NOMO-1 treated with DMSO at 0.1 percent for 48 hours (cell line): Measurements from ENCODE around the gene NBPF20.
"Not testable (repeated sequence)": the region's sequence is repeated elsewhere in the genome, so short reads cannot be mapped to it uniquely, and the experiment has no call there.

ENCODE experiments used
- DNase-seq: peaks from one replicate; lab custom pipeline; 2025; ENCODE audit not compliant: unreplicated experiment; lab: John Stamatoyannopoulos, UW

NBPF20 gene, protein sequence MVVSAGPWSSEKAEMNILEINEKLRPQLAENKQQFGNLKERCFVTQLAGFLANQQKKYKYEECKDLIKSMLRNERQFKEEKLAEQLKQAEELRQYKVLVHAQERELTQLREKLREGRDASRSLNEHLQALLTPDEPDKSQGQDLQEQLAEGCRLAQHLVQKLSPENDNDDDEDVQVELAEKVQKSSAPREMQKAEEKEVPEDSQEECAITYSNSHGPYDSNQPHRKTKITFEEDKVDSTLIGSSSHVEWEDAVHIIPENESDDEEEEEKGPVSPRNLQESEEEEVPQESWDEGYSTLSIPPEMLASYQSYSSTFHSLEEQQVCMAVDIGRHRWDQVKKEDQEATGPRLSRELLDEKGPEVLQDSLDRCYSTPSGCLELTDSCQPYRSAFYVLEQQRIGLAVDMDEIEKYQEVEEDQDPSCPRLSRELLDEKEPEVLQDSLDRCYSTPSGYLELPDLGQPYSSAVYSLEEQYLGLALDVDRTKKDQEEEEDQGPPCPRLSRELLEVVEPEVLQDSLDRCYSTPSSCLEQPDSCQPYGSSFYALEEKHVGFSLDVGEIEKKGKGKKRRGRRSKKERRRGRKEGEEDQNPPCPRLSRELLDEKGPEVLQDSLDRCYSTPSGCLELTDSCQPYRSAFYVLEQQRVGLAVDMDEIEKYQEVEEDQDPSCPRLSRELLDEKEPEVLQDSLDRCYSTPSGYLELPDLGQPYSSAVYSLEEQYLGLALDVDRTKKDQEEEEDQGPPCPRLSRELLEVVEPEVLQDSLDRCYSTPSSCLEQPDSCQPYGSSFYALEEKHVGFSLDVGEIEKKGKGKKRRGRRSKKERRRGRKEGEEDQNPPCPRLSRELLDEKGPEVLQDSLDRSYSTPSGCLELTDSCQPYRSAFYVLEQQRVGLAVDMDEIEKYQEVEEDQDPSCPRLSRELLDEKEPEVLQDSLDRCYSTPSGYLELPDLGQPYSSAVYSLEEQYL (N-terminal part only)

DNA sequence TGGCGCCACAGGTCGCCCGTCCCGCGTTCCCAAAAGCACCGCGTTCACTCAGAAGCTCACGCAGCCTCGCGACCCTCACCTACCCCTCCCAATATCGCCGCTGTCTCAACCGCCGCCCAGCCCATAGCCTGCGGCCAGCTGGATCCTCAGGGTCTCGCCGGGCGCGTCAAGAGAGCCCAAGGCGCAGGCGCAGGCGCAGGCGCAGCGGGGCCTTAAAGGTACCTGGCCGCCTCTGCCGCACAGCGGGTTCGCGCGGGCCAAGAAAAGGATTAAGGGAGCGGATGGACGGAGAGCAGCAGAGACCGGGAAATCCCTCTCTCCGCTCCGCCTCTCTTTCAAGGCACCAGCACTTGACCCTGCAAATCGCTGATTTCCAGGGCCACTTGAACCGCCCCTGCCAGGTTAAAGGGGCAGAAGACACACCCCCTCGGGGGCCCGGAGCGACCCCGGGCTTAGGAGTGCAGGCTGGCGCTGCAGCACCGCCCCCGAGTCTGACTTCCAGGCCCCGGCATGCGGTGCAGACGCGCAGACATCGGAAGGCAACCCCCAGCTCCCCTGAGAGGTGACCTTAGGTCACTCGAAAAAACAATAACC lies at the start of gene NBPF20:
NBPF20 (minus strand) TSS at position 168 of the 594 bp plus-strand sequence. CDS start 20,331 bp downstream, outside the sequence.
- no peak for DNase-seq

DNA sequence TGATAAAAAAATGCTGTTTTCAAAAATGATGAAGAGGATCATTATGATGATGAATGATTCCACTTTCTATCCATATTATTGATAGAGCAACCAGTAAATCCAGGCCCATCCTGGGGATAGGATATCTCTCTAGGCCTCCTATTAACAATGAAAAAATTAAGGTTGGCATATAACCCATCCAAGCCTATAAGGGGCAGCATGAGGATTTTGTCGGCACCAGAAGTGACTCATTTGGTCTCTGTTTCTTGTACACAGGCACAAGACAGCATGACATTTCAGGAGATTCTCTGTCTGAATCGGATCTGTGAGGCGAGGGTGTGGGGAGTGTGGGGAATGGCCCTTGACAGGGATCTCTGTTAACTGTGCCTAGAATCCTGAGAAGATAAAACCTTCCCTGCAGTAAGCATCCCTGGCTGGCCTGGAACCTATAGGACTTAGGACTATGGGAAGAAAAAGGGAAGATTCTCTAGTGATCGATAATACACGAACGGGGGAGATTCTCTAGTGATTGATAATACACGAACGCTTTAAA lies 49.5 kb upstream of the NBPF20 start:
- DNase-seq: not testable (repeated sequence)

DNA sequence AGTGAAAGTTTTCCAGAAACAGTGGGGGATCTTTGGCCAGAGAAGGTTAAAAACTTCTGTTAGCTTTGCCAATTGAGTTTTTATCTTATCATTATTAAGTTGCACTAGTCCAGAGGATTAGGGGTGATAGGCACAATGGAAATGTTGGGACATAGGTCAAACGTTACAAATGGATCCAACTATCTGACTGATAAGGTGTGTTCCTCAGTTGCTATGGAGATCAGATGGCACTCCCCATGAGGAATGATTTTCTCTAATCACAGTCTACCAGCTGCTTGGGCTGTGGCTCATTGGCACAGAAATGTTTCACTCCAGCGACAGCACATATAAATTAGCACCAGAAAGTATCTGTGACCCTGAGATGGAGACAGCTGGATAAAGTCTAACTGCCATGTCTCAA lies 47.3 kb upstream of the NBPF20 start:
- DNase-seq: not testable (repeated sequence)

DNA sequence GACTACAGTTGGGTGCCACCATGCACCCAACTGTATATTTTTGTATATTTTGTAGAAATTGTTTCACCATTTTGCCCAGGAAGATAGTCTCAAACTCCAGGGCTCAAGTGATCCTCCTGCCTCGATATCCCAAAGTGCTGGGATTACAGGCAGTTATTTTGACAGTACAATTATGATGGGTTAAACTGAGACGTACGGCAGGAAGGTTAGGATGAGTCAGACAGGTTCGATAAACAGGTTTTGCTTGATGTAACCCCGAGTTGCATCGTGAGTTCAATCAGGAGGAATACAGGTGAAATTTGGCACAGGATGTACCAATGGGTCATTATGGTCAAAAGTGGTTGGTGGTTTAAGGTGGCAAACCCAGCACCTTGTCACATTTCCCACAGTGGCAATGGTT lies 46.0 kb upstream of the NBPF20 start:
- not testable (repeated sequence) for DNase-seq

DNA sequence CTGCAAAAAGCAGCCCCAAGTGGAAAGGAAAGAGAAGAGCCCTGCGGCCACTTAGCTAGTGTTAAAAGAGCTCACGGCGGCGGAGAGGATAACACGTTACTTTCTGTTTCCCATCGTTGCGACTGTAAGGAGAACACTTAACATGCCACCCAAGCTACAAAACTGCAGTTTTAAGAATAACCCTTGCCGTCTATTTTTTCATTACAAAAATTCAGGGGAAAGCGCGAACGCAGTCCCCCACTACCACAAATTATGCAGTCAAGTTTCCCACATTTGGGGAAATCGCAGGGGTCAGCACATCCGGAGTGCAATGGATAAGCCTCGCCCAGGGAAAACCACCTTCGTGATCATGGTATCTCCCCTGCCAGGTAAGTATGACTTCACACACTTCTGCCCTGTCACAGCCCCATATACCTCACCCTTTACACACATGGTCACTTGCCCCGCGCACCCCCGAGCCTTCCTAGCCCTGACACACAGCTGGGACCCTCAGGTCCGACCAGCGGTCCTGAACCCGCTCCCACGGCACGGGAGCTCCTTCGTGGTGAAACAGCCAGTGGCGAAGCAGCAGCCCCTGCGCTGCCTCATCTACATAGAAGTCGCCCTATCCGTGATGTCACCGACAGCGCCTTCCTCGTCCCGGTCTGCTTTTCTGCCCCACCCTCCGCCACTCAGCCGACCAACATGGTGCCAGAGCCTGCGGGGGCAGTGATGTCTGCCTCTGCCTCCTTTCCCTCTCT lies 40.2 kb upstream of the NBPF20 start:
- peak; percentile 97 for DNase-seq

DNA sequence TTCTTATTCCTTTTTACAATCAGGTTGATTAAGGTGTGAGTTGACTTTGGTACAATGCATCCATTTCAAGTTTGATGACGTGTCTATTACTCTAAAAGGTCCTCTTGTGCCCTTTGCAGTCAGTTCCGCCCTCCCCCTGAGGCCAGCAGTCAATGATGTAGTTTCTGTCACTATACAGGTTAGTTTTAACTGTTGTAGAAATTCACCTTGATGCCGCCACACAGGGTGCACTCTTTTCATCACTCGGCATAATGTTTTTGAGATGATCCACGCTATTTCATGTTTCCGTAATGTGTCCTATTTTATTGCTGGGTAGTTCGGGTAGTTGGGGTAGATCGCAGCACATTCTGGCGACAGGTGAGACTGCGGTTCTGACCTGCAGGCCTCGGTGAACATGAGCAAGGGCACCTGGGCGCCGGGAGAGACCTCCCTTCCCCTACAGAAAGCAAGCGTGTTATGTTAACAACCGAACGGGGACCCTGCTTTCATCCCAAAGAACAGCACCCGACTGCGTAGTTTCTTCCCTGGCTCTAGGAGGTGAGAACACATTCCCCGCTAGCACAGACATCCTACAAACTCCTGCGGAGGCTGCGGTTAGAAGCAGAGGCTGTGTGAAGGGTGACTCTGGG lies 39.4 kb upstream of the NBPF20 start:
- DNase-seq: not testable (repeated sequence)

DNA sequence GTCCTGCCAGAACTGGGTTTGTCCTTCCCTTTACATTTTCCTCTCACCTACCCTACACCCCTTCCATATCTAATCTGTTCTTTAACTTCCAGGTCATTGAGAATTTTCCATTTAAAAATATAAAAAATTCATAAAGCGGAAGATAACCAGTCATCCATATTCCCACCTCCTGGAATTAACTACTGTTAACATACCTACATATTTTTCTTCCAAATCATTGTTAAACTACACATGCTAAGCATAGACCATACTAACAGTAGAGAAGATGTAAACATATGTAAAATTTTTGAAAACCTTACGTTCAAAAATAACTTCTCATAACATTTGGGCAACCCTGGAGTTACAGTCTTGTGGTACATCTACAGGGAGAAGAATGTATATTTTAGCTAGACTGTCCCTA lies 38.6 kb upstream of the NBPF20 start:
- DNase-seq: not testable (repeated sequence)

DNA sequence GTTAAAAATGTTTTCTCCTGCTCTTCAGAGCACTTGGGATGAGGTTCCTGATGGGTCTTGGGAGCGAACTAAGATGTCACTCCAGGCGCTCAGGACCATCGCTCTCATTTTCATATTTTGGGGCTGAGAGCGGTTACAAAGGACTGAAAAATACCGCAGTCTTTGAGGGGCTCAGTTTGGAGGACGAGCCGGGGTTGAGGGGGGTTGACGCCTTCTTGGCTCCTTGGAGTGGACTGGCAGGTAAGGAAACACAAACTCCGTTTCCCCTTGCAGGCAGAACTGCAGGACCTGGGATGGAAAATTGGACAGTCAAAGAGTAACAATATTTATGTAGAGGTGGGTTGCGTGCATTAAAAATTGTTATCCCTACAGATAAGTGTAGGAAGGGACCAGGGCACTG lies 35.3 kb upstream of the NBPF20 start:
- DNase-seq: not testable (repeated sequence)

DNA sequence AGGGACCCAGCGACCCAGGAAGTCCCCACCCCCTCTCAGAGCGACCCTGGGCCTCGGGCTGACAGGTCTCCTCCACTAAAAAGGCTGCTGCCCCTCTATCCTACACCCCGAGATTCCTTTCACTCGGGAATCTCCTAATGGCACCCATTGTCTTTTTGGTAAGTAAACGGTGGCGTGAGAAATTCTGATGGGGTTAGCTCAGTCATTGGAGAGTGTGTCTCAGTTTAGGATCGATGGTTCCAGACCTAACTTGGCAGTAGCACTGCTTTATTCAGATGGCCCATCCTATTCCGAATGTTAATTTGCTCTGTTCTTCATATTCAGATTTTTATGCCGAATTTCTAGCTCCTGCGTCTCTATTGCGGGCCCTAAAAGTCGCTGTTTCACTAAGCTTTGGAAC lies 34.6 kb upstream of the NBPF20 start:
- DNase-seq: not testable (repeated sequence)

DNA sequence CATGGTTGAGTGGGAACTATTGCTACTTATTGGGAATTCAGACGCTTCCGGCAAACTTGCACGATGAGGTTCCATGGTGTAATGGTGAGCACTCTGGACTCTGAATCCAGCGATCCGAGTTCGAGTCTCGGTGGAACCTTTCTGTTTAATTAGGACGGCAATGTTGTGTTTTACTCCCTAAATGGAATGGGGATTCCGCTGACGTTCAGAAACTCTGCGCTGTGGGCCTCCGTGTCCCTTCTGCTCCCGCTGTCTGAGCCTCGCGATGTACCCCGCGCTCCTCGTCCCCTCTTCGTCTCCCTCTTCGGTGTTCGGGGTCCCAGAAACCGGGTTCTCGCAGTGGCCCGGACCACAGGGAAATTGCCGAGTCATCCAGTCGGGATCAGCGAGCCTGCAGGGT lies 34.2 kb upstream of the NBPF20 start:
- DNase-seq: not testable (repeated sequence)

DNA sequence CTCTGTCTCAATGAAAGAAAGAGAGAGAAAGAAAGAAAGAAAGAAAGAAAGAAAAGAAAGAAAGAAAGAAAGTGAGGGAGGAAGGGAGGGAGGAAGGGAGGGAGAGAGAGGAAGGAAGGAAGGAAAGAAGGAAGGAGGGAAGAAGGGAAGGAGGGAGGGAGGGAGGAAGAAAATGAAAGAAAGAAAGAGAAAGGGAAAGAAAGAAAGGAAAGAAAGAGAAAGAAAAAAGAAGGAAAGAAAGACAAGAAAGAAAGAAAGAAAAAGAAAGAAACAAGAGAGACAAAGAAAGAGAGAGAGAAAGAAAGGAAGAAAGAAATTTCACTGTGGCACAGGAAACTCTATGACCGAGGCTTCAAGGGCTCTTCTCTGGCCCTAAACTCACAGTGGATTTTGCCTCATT lies 33.7 kb upstream of the NBPF20 start:
- not testable (repeated sequence) for DNase-seq

DNA sequence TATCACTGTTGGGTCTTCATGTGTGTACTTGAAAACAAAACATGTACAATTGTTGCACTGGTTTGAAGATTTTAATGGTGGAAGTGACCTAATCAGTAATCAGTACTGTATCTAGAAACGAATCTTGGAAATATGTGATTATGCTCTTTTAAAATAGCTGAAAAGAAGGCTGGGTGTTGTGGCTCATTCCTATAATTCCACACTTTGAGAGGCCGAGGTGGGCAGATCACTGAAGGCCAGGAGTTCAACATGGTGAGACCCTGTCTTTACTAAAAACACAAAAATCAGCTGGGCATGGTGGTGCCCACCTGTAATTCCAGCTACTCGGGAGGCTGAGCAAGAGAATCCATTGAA lies 29.4 kb upstream of the NBPF20 start:
- DNase-seq: not testable (repeated sequence)

DNA sequence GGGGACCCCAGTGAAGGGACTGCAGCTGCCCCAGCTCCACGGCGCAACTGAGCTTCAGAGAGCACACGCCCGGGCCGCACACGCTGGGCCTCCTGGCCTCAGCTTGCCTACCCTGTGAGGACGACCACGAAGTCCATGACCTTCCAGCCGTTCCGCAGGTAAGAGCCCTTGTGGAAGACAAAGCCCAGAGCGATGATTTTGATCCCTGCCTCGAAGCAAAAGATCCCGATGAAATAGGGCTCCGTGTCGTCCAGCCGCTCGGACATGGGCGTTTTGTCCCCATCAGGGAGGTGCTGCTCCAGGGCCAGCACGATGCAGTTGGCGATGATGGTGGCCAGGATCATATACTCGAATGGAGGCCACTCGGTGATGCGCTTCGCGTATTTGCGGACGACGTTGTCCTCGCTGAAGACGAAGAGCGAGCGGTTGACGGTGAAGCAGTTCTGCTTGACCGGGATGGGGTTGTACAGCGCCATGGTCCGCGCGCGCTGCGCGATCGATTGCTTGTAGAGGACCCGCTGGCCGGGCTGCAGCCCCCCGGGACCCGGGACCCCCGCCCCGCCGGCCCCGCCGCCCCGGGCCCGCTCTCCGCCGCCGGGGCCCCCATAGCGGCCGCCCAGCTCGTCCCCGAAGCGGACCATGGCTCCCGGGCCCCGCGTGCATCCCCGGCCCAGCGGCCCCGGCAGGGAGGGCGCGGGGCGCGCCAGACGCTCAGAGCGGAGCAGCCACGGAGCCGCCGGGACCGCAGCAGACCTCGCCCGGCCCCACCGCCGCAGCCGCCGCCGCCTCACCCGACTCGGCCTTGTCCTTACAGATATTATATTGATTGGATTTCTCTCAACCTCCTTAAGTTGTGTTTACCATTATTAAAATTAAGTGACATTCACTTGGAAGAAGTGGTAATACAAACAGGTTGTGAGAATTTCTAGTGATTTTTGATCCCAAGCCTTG lies 28.7 kb upstream of the NBPF20 start:
- not testable (repeated sequence) for DNase-seq

DNA sequence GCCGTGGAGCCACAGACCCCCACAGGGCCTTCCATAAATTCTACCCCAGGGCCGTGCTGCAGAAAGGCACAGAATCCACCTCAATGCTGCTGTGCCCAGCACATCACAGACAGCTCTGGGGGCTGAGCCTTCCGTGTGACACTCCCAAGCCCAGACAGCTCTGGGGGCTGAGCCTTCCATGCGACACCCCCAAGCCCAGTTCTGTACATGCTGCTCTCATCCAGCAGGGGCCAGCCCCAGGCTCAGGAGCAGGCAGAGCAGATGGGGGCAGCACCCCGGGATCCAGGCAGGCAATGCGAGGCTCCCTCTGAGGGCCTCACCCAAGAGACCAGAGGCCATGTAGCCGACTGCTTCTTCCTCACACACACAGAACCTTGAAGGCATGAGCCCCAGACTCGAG lies 27.1 kb upstream of the NBPF20 start:
- not testable (repeated sequence) for DNase-seq

DNA sequence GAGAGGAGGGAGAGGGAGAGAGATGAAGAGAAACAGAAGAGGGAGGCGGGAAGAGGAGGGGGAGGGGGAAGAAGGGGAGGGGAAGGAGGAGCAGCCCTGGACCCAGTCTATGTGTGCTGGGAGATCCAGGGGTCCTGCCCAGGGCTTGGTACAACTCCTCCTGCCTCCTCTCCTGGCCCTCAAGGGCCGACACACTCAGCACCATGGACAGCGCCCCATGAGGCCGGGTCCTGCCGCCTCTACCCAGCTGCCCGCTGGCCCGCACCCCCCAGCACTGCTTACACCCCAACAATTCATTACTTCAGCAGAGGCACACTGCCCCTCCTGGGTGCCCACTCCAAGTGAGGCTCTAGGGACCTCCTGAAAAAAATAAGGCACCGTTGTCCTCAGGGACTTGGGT lies 26.5 kb upstream of the NBPF20 start:
- DNase-seq: not testable (repeated sequence)

DNA sequence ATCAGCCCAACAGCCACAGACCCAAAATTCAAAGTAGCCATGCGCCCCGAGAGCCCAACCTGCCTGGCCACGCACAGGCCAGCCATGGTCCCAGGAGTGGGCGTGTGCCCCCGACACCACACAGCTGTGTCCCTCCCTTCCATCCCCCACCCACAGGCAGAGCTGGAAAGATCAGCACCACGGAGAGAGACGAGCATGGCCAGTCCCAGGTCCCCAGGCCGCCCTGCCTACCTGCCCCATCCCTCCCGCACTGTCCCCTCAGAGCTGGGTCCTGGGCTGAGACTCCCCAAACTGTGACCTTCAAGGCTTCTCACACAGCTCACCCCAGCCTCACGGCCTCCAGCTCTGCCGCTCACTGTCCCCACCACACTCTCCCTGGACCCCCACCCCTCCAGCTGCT lies 19.8 kb upstream of the NBPF20 start:
- not testable (repeated sequence) for DNase-seq

DNA sequence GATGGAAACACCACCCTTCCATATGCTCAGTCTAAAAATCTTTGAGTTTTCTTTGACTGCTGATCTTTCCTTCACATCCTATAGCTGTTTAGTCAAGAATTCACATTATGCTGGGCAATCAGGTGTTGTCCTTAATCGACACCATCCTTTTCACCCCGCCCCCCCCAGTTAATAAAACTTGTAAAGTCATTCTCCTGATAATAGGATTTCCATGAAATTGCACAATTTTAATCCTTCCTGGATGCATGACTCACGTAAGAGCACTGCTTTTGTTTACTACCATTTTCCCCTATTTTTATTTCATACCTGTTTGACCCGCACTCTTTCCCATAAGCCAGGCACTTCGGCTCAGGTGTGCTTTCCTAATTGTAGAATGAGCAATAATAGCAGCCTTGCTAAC lies 16.9 kb upstream of the NBPF20 start:
- DNase-seq: not testable (repeated sequence)

DNA sequence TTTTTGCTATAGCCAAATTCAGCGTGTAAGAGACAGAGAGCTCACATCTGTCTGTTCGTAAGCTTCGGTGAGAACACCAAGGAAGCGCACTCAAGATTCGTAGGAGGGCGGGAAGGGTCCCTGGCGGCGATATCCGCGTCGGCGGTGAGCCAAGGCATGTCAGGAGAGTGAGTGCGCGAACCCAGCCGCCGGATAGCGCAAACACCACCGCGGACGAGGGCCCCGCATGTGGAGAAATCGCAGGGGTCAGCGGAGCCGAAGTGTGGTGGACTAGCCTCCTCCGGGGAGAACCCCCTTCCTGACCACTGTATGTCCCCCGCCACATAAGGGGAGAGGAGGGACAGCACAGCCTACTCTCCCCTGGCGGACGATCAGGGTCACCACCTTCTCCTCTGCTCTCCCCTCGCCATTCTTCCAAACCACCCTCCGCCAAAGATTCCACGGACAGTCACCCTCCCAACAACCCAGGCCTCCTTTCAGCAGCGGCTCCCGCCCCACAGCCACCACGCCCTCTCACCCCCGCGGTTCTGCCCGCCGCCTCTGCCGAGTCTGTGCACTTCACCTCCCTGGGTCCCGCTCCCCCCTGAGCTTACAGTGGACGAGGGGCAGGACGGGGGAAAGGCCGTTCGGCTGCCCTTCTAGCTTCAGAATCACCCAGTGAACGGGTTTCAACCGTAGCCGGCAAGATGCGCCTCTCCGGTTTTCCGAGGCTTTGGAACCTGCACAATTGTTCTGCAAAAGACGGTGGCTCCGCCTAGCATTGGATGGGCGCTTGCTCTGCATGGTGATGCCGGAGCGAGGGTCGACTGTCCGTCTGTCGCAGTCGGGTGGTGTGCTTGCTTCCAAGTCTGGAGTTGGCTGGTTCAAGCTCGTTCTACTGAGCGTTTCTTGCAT lies 6.2 kb upstream of the NBPF20 start:
- DNase-seq: not testable (repeated sequence)
